Measurements from ENCODE around the gene KLK15.

The KLK15 gene

GRCh38 chr19:50833117-50833801, at the start of gene KLK15:
TSS of gene KLK15 (minus strand) at chr19:50833574. CDS start at chr19:50831492, 2,082 bp downstream.
- DNase-seq (ENCODE audit: low read depth), result no peak

- DNase-seq (ENCODE audit: low read depth), result no peak
These were observed 48.8 kb upstream of the KLK15 start for GRCh38 chr19:50882188-50882587.

GRCh38 chr19:50880241-50880640, 46.9 kb upstream of the KLK15 start:
- DNase-seq (ENCODE audit: low read depth), result no peak

- DNase-seq (ENCODE audit: low read depth), result no peak
These were observed 45.5 kb upstream of the KLK15 start for GRCh38 chr19:50878851-50879250.

GRCh38 chr19:50877338-50877737, 44.0 kb upstream of the KLK15 start:
- DNase-seq (ENCODE audit: low read depth), result no peak

GRCh38 chr19:50876456-50876855, 43.1 kb upstream of the KLK15 start:
- no peak for DNase-seq (ENCODE audit: low read depth)

GRCh38 chr19:50875795-50876422, 42.5 kb upstream of the KLK15 start:
- DNase-seq (ENCODE audit: low read depth), result no peak

- no peak for DNase-seq (ENCODE audit: low read depth)
These were observed 40.8 kb upstream of the KLK15 start for GRCh38 chr19:50874211-50874610.

- no peak for DNase-seq (ENCODE audit: low read depth)
These were observed 39.7 kb upstream of the KLK15 start, which contains the start of gene KLK2 for GRCh38 chr19:50873056-50873455. TSS of gene KLK2 (plus strand) at chr19:50873439. CDS start at chr19:50873474, 35 bp downstream.

- peak; percentile 10 for DNase-seq (ENCODE audit: low read depth)
These were observed 37.2 kb upstream of the KLK15 start for GRCh38 chr19:50870417-50871089.

- DNase-seq (ENCODE audit: low read depth), result no peak
These were observed 36.1 kb upstream of the KLK15 start for GRCh38 chr19:50869479-50869878.

- DNase-seq (ENCODE audit: low read depth), result no peak
These were observed 28.3 kb upstream of the KLK15 start for GRCh38 chr19:50861496-50862286.

GRCh38 chr19:50861010-50861409, 27.6 kb upstream of the KLK15 start:
- DNase-seq (ENCODE audit: low read depth), result no peak

GRCh38 chr19:50859849-50860248, 26.5 kb upstream of the KLK15 start:
- DNase-seq (ENCODE audit: low read depth), result no peak

- no peak for DNase-seq (ENCODE audit: low read depth)
These were observed 25.5 kb upstream of the KLK15 start for GRCh38 chr19:50858886-50859285.

- no peak for DNase-seq (ENCODE audit: low read depth)
These were observed 24.0 kb upstream of the KLK15 start for GRCh38 chr19:50857366-50857765.

- no peak for DNase-seq (ENCODE audit: low read depth)
These were observed 21.4 kb upstream of the KLK15 start, which contains the start of gene KLK3 for GRCh38 chr19:50854636-50855410. TSS of gene KLK3 (plus strand) at chr19:50854915. CDS start at chr19:50854956, 41 bp downstream.

GRCh38 chr19:50851620-50852019, 18.2 kb upstream of the KLK15 start:
- DNase-seq (ENCODE audit: low read depth), result no peak

- DNase-seq (ENCODE audit: low read depth), result no peak
These were observed 17.4 kb upstream of the KLK15 start for GRCh38 chr19:50850738-50851137.

- no peak for DNase-seq (ENCODE audit: low read depth)
These were observed 11.0 kb upstream of the KLK15 start for GRCh38 chr19:50844296-50844935.

- DNase-seq (ENCODE audit: low read depth), result no peak
These were observed 10.4 kb upstream of the KLK15 start for GRCh38 chr19:50843701-50844221.

Data from amniotic epithelial cell (primary cell).